ENCODE measurements around the gene SNRK. TPM values are rescaled to one million over a fixed set of nuclear protein-coding genes. Genes with fewer than 3 reads are reported as not detected.

The SNRK gene
- total RNA-seq, 2 experiments from 2014 or later, result 70.7 to 73.6 TPM

Other genes starting within 250 kb of the SNRK start
- 1 to 10 TPM; 7.6 to 8.8 TPM for gene POMGNT2, start 180.5 kb upstream of the SNRK start, total RNA-seq

Measured in activated naive CD8-positive, alpha-beta T cell treated with anti-CD3 and anti-CD28 coated beads, Interleukin-2, amount 10 ng/mL, durations not matched to agents 7 days and 5 days (primary cell).